GM18520 (cell line): ENCODE results near the gene THRAP3.
"Not testable (repeated sequence)": the region's sequence is repeated elsewhere in the genome, so short reads cannot be mapped to it uniquely, and the experiment has no call there.

Experiments
- ATAC-seq: cut with Tn5 transposase; IDR thresholded peaks from one replicate; pipeline ENCODE4 v1.9.1; 2021; ENCODE audit not compliant: unreplicated experiment

The THRAP3 gene

GRCh38 chr1:36223996-36224536 lies at the start of gene THRAP3:
THRAP3 (plus strand) TSS chr1:36224443; CDS start chr1:36282564, 58,121 bp downstream.
- peak; percentile 91 for ATAC-seq

- no peak for ATAC-seq
Observed at GRCh38 chr1:36174713-36175112, 49.5 kb upstream of the THRAP3 start.

GRCh38 chr1:36175137-36176095 lies 48.8 kb upstream of the THRAP3 start:
- no peak for ATAC-seq

GRCh38 chr1:36176106-36176949 lies 47.9 kb upstream of the THRAP3 start:
- ATAC-seq = no peak

- ATAC-seq = no peak
Observed at GRCh38 chr1:36177589-36178431, 46.4 kb upstream of the THRAP3 start.

- ATAC-seq = no peak
Observed at GRCh38 chr1:36178471-36179219, 45.6 kb upstream of the THRAP3 start.

- ATAC-seq = no peak
Observed at GRCh38 chr1:36179220-36179600, 45.0 kb upstream of the THRAP3 start.

GRCh38 chr1:36182734-36183133 lies 41.5 kb upstream of the THRAP3 start:
- no peak for ATAC-seq

- ATAC-seq = no peak
Observed at GRCh38 chr1:36183309-36183856, 40.9 kb upstream of the THRAP3 start.

GRCh38 chr1:36187800-36188593 lies 36.2 kb upstream of the THRAP3 start:
- no peak for ATAC-seq

GRCh38 chr1:36196805-36197204 lies 27.4 kb upstream of the THRAP3 start:
- not testable (repeated sequence) for ATAC-seq

GRCh38 chr1:36198641-36199040 lies 25.6 kb upstream of the THRAP3 start:
- no peak for ATAC-seq

GRCh38 chr1:36199934-36200741 lies 24.1 kb upstream of the THRAP3 start:
- no peak for ATAC-seq

- no peak for ATAC-seq
Observed at GRCh38 chr1:36203027-36203553, 21.2 kb upstream of the THRAP3 start.

- ATAC-seq = no peak
Observed at GRCh38 chr1:36203554-36204346, 20.5 kb upstream of the THRAP3 start.

- no peak for ATAC-seq
Observed at GRCh38 chr1:36204347-36204909, 19.8 kb upstream of the THRAP3 start.
